NCI-H82 treated with DMSO at 0.1 percent for 48 hours (cell line): ENCODE measurements around the gene SLC43A3.

Source experiments
- DNase-seq: peaks from one replicate; lab custom pipeline; 2025; ENCODE audit not compliant: unreplicated experiment; lab: John Stamatoyannopoulos, UW

SLC43A3 gene

GRCh38 chr11:57430952-57431351 lies 4.0 kb upstream of the SLC43A3 start:
- DNase-seq, result no peak

- DNase-seq, result no peak
These were observed 3.0 kb upstream of the SLC43A3 start for GRCh38 chr11:57429946-57430345.

- DNase-seq, result no peak
These were observed 1.7 kb upstream of the SLC43A3 start for GRCh38 chr11:57428643-57429042.

- no peak for DNase-seq
These were observed 784 bp upstream of the SLC43A3 start for GRCh38 chr11:57427727-57428082.

GRCh38 chr11:57426439-57426928 lies 437 bp downstream of the SLC43A3 start:
- DNase-seq, result no peak

GRCh38 chr11:57425565-57426438 lies 1.1 kb downstream of the SLC43A3 start:
- no peak for DNase-seq

- no peak for DNase-seq
These were observed 1.9 kb downstream of the SLC43A3 start for GRCh38 chr11:57424792-57425564.

- DNase-seq, result no peak
These were observed 2.7 kb downstream of the SLC43A3 start for GRCh38 chr11:57424137-57424791.

GRCh38 chr11:57422669-57423068 lies 4.3 kb downstream of the SLC43A3 start:
- no peak for DNase-seq

GRCh38 chr11:57421805-57422204 lies 5.1 kb downstream of the SLC43A3 start:
- no peak for DNase-seq

GRCh38 chr11:57421066-57421465 lies 5.9 kb downstream of the SLC43A3 start:
- no peak for DNase-seq

- DNase-seq, result no peak
These were observed 7.8 kb downstream of the SLC43A3 start for GRCh38 chr11:57419146-57419545.

GRCh38 chr11:57418131-57418530 lies 8.8 kb downstream of the SLC43A3 start:
- no peak for DNase-seq

- DNase-seq, result no peak
These were observed 9.9 kb downstream of the SLC43A3 start for GRCh38 chr11:57417056-57417455.

GRCh38 chr11:57416436-57416835 lies 10.5 kb downstream of the SLC43A3 start:
- DNase-seq, result no peak

GRCh38 chr11:57414612-57415212 lies 12.2 kb downstream of the SLC43A3 start:
- no peak for DNase-seq

GRCh38 chr11:57413681-57414080 lies 13.2 kb downstream of the SLC43A3 start:
- DNase-seq, result no peak

GRCh38 chr11:57410287-57410686 lies 16.6 kb downstream of the SLC43A3 start:
- no peak for DNase-seq

- no peak for DNase-seq
These were observed 17.4 kb downstream of the SLC43A3 start for GRCh38 chr11:57409321-57410100.

GRCh38 chr11:57408771-57409170 lies 18.1 kb downstream of the SLC43A3 start:
- DNase-seq, result no peak
